Epithelial cell of proximal tubule (primary cell): Measurements from ENCODE around the gene PLK3. TPM values are rescaled to one million over a fixed set of nuclear protein-coding genes. Genes with fewer than 3 reads are reported as not detected.
"Not testable (repeated sequence)": the region's sequence is repeated elsewhere in the genome, so short reads cannot be mapped to it uniquely, and the experiment has no call there.

Experiments used
- DNase-seq: peaks from one replicate; pipeline ENCODE4 v3.0.0-alpha.2; 2011; ENCODE audit warnings: low read depth
- H3K4me3 ChIP-seq: 2 replicates; pipeline ENCODE4 v1.5.1; 2011; ENCODE audit warnings: low read depth, mild to moderate bottlenecking, low read length
- CTCF ChIP-seq: conservative IDR thresholded peaks from 2 replicates; pipeline ENCODE4 v1.5.1; 2012; ENCODE audit warnings: low read depth, mild to moderate bottlenecking, low read length
- total RNA-seq: library from RNA; depleted of rRNA; stranded (reverse); fragments of >200 nt; gene quantifications from 2 replicates; pipeline ENCODE4 v1.2.3, GENCODE V29; 2015

The PLK3 gene
- total RNA-seq, 1 donor from 2014 or later = 51.1 TPM

- no peak for TF ChIP-seq CTCF
- H3K4me3 ChIP-seq = peak overlapping the region; percentile 49
- no peak for DNase-seq
Observed at GRCh38 chr1:44820328-44821239, 20.4 kb downstream of the PLK3 start.

- DNase-seq = no peak
- H3K4me3 ChIP-seq = no peak overlapping the region
- no peak for TF ChIP-seq CTCF
Observed at GRCh38 chr1:44821240-44821715, 21.1 kb downstream of the PLK3 start.

GRCh38 chr1:44822131-44822701, 22.0 kb downstream of the PLK3 start:
- H3K4me3 ChIP-seq = no peak overlapping the region
- DNase-seq = no peak
- TF ChIP-seq CTCF = no peak

GRCh38 chr1:44822981-44823451, 22.8 kb downstream of the PLK3 start:
- no peak for TF ChIP-seq CTCF
- H3K4me3 ChIP-seq = no peak overlapping the region
- DNase-seq = no peak

GRCh38 chr1:44824392-44824791, 24.2 kb downstream of the PLK3 start:
- DNase-seq, H3K4me3 ChIP-seq: not testable (repeated sequence)

GRCh38 chr1:44826375-44827196, 26.4 kb downstream of the PLK3 start:
- no peak for DNase-seq
- TF ChIP-seq CTCF = no peak
- no peak overlapping the region for H3K4me3 ChIP-seq
